SK-N-SH treated with all-trans-retinoic acid at 6 μM for 48 hours (cell line): ENCODE measurements around the gene AMER2.

Experiments
- CSRNP3 ChIP-seq: fragments of 250-450 bp; sonication (Bioruptor Pico); IDR thresholded peaks from 2 replicates; pipeline ENCODE4 v1.5.1; 2021; ENCODE audit warnings: mild to moderate bottlenecking, moderate library complexity
- PATZ1 ChIP-seq: fragments of 250-450 bp; sonication (Bioruptor Pico); IDR thresholded peaks from 2 replicates; pipeline ENCODE4 v1.8.0; 2020; ENCODE audit warnings: mild to moderate bottlenecking, moderate library complexity, borderline replicate concordance
- TSHZ2 ChIP-seq: fragments of 250-450 bp; sonication (Bioruptor Pico); IDR thresholded peaks from 2 replicates; pipeline ENCODE4 v1.5.0; 2020; ENCODE audit warnings: mild to moderate bottlenecking, moderate library complexity
- ZC3H10 ChIP-seq: fragments of 250-450 bp; sonication (Bioruptor Pico); IDR thresholded peaks from 2 replicates; pipeline ENCODE4 v1.5.1; 2021; ENCODE audit warnings: mild to moderate bottlenecking, moderate library complexity
- ZFP30 ChIP-seq: fragments of 450-650 bp; formaldehyde crosslinking; IDR thresholded peaks from 2 replicates; pipeline ENCODE4 v1.5.0; 2022; ENCODE audit warnings: mild to moderate bottlenecking, moderate library complexity
- ZNF70 ChIP-seq: fragments of 450-650 bp; formaldehyde crosslinking; IDR thresholded peaks from 2 replicates; pipeline ENCODE4 v1.5.0; 2020; ENCODE audit warnings: mild to moderate bottlenecking, moderate library complexity
- ZNF8 ChIP-seq: fragments of 450-650 bp; formaldehyde crosslinking; IDR thresholded peaks from 2 replicates; pipeline ENCODE4 v1.5.0; 2020; ENCODE audit warnings: mild to moderate bottlenecking, moderate library complexity

GRCh38 chr13:25179011-25179410 lies 6.9 kb upstream of the AMER2 start:
- TF ChIP-seq ZNF8 (no peak), ZNF70 (no peak), PATZ1 (CRISPR knock-in tag) (no peak), ZFP30 (CRISPR knock-in tag) (no peak), CSRNP3 (CRISPR knock-in tag) (no peak), ZC3H10 (no peak), TSHZ2 (CRISPR knock-in tag) (no peak)
